Neutrophil (primary cell): ENCODE results near the gene INHBC.

Experiments used
- H3K27ac ChIP-seq: fragments of 200-600 bp; sonication (generic); 2 replicates; pipeline ENCODE4 v1.5.1; 2016; ENCODE audit warnings: mild to moderate bottlenecking, moderate library complexity
- H3K27me3 ChIP-seq: fragments of 200-600 bp; sonication (generic); 2 replicates; pipeline ENCODE4 v1.6.0; 2016; ENCODE audit warnings: mild to moderate bottlenecking
- H3K36me3 ChIP-seq: fragments of 200-600 bp; sonication (generic); 2 replicates; pipeline ENCODE4 v1.5.1; 2017
- H3K4me1 ChIP-seq, 2 experiments: fragments of 200-600 bp in 1 of 2; sonication (generic) in 1 of 2; 1 replicate in 1 of 2; 2 replicates in 1 of 2; pipeline versions ENCODE4 v1.5.1 to v1.6.1; 2013 to 2016; ENCODE audit warnings: low read depth in 1 of 2, low read length in 1 of 2, mild to moderate bottlenecking in 1 of 2, moderate library complexity in 1 of 2; ENCODE audit not compliant: control insufficient read depth in 1 of 2, insufficient read depth in 1 of 2
- H3K4me3 ChIP-seq, 2 experiments: fragments of 200-600 bp in 1 of 2; sonication (generic) in 1 of 2; 1 replicate in 1 of 2; 2 replicates in 1 of 2; pipeline ENCODE4 v1.5.1; 2013 to 2016; ENCODE audit warnings: low read depth in 1 of 2, low read length in 1 of 2, mild to moderate bottlenecking in 1 of 2, moderate library complexity in 1 of 2
- H3K9me3 ChIP-seq: fragments of 200-600 bp; sonication (generic); 2 replicates; pipeline ENCODE4 v1.5.1; 2016
- CTCF ChIP-seq: fragments of 200-600 bp; sonication (generic); IDR thresholded peaks from 2 replicates; pipeline ENCODE4 v1.5.1; 2016; ENCODE audit warnings: antibody characterized with exemption

The INHBC gene

GRCh38 chr12:57434517-57435223 lies at the start of gene INHBC:
INHBC (plus strand) TSS chr12:57434784; CDS start chr12:57434887, 103 bp downstream.
- Histone ChIP-seq H3K27me3 (no peaks in the 10 kb centered on the region), H3K4me1 (peaks cover 29 to 30% of the 10 kb centered on the region in 2 experiments), H3K36me3 (no peaks in the 10 kb centered on the region), H3K9me3 (no peaks in the 10 kb centered on the region), H3K4me3 (no peak within 1 kb of the TSS), H3K27ac (peak within 1 kb of the TSS; percentile 37)
- TF ChIP-seq CTCF, result no peak

- H3K9me3 ChIP-seq, result no peaks in the 10 kb centered on the region
- H3K4me3 ChIP-seq, result no peak overlapping the region
- TF ChIP-seq CTCF, result no peak
- no peaks in the 10 kb centered on the region for H3K27me3 ChIP-seq
- no peak overlapping the region for H3K27ac ChIP-seq
- H3K36me3 ChIP-seq, result peaks cover 32% of the 10 kb centered on the region
- peaks cover 1 to 3% of the 10 kb centered on the region in 2 experiments for H3K4me1 ChIP-seq
These were observed 49.0 kb upstream of the INHBC start for GRCh38 chr12:57385586-57385985.

GRCh38 chr12:57386187-57386720 lies 48.3 kb upstream of the INHBC start:
- Histone ChIP-seq H3K4me3 (no peak overlapping the region), H3K4me1 (no peaks in the 10 kb centered on the region), H3K36me3 (peaks cover 37% of the 10 kb centered on the region), H3K9me3 (no peaks in the 10 kb centered on the region), H3K27ac (no peak overlapping the region), H3K27me3 (no peaks in the 10 kb centered on the region)
- no peak for TF ChIP-seq CTCF

- H3K27me3 ChIP-seq, result no peaks in the 10 kb centered on the region
- no peak overlapping the region for H3K4me3 ChIP-seq
- H3K36me3 ChIP-seq, result peaks cover 45% of the 10 kb centered on the region
- H3K9me3 ChIP-seq, result no peaks in the 10 kb centered on the region
- TF ChIP-seq CTCF, result no peak
- no peak overlapping the region for H3K27ac ChIP-seq
- no peaks in the 10 kb centered on the region for H3K4me1 ChIP-seq
These were observed 46.2 kb upstream of the INHBC start for GRCh38 chr12:57388425-57388824.

GRCh38 chr12:57389033-57389432 lies 45.6 kb upstream of the INHBC start:
- Histone ChIP-seq H3K36me3 (peaks cover 48% of the 10 kb centered on the region), H3K27me3 (no peaks in the 10 kb centered on the region), H3K27ac (no peak overlapping the region), H3K9me3 (no peaks in the 10 kb centered on the region), H3K4me3 (no peak overlapping the region), H3K4me1 (no peaks in the 10 kb centered on the region)
- TF ChIP-seq CTCF, result no peak
